Common myeloid progenitor, CD34-positive (primary cell): Measurements from ENCODE around the gene CHSY3.

Source experiments
- CTCF ChIA-PET: fragments of 350-600 bp; sonication (Branson Sonifier 250); formaldehyde crosslinking; loops from one replicate; lab custom pipeline; 2021; ENCODE audit warnings: antibody characterized with exemption; lab: Charles Lee
- POLR2A ChIA-PET: fragments of 350-600 bp; sonication (Branson Sonifier 250); formaldehyde crosslinking; loops from one replicate; lab custom pipeline; 2021; ENCODE audit warnings: antibody characterized with exemption; lab: Charles Lee
- DNase-seq, 3 donors: peaks; one replicate each; pipeline versions ENCODE4 v3.0.0 to v3.0.0-alpha.2; 2013
- H3K27ac ChIP-seq, 2 experiments: 1 replicate in 1 of 2; 2 replicates in 1 of 2; pipeline ENCODE4 v1.7.0; 2013; ENCODE audit warnings: inconsistent platforms in 2 of 2, low read length in 2 of 2, mild to moderate bottlenecking in 2 of 2, low read depth in 1 of 2, moderate library complexity in 1 of 2; ENCODE audit not compliant: severe bottlenecking in 2 of 2, insufficient read depth in 1 of 2, poor library complexity in 1 of 2
- H3K27me3 ChIP-seq, 5 experiments: replicated peaks in 2 of 5; 1 replicate in 3 of 5; 2 replicates in 2 of 5; pipeline versions ENCODE4 v1.6.1 to v1.7.0; 2013; ENCODE audit warnings: low read length in 4 of 5, mild to moderate bottlenecking in 2 of 5, moderate library complexity in 2 of 5, inconsistent platforms in 1 of 5; ENCODE audit not compliant: insufficient read depth in 5 of 5, control insufficient read depth in 4 of 5
- H3K36me3 ChIP-seq, 4 experiments: 1 replicate in 2 of 4; 2 replicates in 2 of 4; pipeline versions ENCODE4 v1.6.1 to v1.7.0; 2013; ENCODE audit warnings: low read length in 3 of 4, control low read depth in 1 of 4, mild to moderate bottlenecking in 1 of 4; ENCODE audit not compliant: control insufficient read depth in 4 of 4, insufficient read depth in 4 of 4
- H3K4me1 ChIP-seq, 4 experiments: 1 replicate in 3 of 4; 2 replicates in 1 of 4; pipeline versions ENCODE4 v1.6.1 to v1.7.1; 2013; ENCODE audit warnings: low read length in 3 of 4, mild to moderate bottlenecking in 3 of 4, control low read depth in 1 of 4, inconsistent platforms in 1 of 4, moderate library complexity in 1 of 4; ENCODE audit not compliant: control insufficient read depth in 4 of 4, insufficient read depth in 4 of 4; ENCODE audit errors: control extremely low read depth in 1 of 4
- H3K4me3 ChIP-seq, 7 experiments: 1 replicate in 4 of 7; 2 replicates in 3 of 7; pipeline versions ENCODE4 v1.5.1 to v1.7.0; 2013; ENCODE audit warnings: mild to moderate bottlenecking in 7 of 7, low read length in 6 of 7, moderate library complexity in 6 of 7, inconsistent platforms in 2 of 7, low read depth in 2 of 7, control low read depth in 1 of 7; ENCODE audit not compliant: insufficient read depth in 4 of 7, control insufficient read depth in 1 of 7; ENCODE audit errors: extremely low read depth in 1 of 7
- H3K9me3 ChIP-seq, 5 experiments: 1 replicate in 4 of 5; 2 replicates in 1 of 5; pipeline versions ENCODE4 v1.6.1 to v1.7.1; 2013; ENCODE audit warnings: low read length in 4 of 5, mild to moderate bottlenecking in 2 of 5, inconsistent platforms in 1 of 5, low read depth in 1 of 5, moderate library complexity in 1 of 5; ENCODE audit not compliant: control insufficient read depth in 4 of 5, insufficient read depth in 2 of 5; ENCODE audit errors: control extremely low read depth in 1 of 5
- WGBS: methylation state at CpG from one replicate; pipeline ENCODE4 v1.1.5; 2013; ENCODE audit not compliant: insufficient coverage; 5-methylcytosine and 5-hydroxymethylcytosine counted together

CHSY3 gene

DNA sequence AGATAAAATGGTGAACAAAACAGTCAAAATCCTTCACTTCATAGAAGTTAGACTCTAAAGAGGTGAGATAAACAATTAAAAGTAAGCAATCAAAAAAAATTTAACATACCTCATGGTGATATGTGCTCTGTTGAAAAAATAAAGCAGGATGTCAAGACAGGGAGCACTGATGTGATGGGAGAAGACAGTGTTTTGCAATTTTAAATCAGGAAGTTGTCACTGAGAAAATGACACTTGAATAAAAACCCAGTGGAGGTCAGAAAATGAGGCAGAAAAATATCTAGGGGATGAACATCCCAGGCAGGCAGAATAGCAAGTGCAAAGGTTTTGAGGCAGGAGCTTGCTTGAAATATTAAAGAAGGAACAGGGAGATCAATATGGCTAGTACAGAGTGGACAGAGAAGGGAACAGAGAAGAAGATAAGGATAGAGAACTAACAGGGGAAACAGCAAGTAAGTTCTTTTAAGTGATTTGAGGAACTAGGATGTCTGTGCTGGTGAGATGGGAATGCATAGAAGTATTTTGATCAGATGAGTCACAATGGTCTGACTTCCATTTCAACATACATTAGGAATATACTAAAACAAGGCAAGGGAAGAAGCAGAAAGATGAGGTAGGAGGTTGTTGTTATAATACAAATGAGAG is 130.4 kb downstream of the CHSY3 start:
- Histone ChIP-seq H3K27ac (no peak overlapping the region), H3K4me1 (no peaks in the 10 kb centered on the region), H3K4me3 (no peak overlapping the region), H3K27me3 (no peaks in the 10 kb centered on the region), H3K36me3 (no peaks in the 10 kb centered on the region), H3K9me3 (no peaks in the 10 kb centered on the region)
- ChIA-PET POLR2A (no interaction called here), CTCF (no interaction called here)
- DNase-seq, result peak in 2 of 3 donors; percentile 2 to 19

GRCh38 chr5:130035388-130035787 is 131.1 kb downstream of the CHSY3 start:
- ChIA-PET POLR2A (no interaction called here), CTCF (no interaction called here)
- WGBS, result 100% methylated on average over 1 of the region's 1 CpG
- H3K4me3 ChIP-seq, result no peak overlapping the region
- no peak overlapping the region for H3K27ac ChIP-seq
- no peaks in the 10 kb centered on the region for H3K4me1 ChIP-seq
- H3K27me3 ChIP-seq, result no peaks in the 10 kb centered on the region
- H3K36me3 ChIP-seq, result no peaks in the 10 kb centered on the region
- no peaks in the 10 kb centered on the region for H3K9me3 ChIP-seq
- no peak for DNase-seq

- no peaks in the 10 kb centered on the region for H3K9me3 ChIP-seq
These were observed 133.6 kb downstream of the CHSY3 start for GRCh38 chr5:130037905-130038304.

DNA sequence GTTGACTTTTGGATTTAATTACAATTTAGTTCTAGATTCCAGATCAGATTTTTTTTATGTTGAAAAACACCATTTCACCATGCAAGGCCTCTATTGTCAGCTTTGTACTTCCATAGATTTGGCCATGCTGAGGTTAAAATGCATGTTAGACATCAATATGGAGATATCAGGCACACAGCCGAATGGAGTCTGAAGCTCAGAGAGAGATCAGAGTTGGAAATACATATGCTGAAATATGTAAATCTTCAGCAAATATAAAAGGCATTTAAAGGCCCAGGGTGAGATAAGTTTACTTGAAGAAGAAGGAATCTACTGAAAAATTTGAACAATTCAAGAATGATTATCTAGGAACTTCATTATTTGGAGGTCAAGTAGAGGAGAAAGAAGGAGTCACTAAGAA is 139.6 kb downstream of the CHSY3 start:
- peaks cover 0 to 3% (median 0%) of the 10 kb centered on the region in 4 experiments for H3K4me1 ChIP-seq
- no peak overlapping the region for H3K4me3 ChIP-seq
- H3K27me3 ChIP-seq, result no peaks in the 10 kb centered on the region
- WGBS, result no CpG with 5 or more reads among the region's 1 CpG
- DNase-seq, result no peak
- H3K9me3 ChIP-seq, result no peaks in the 10 kb centered on the region
- no peaks in the 10 kb centered on the region for H3K36me3 ChIP-seq
- CTCF ChIA-PET, result no interaction called here
- no peak overlapping the region for H3K27ac ChIP-seq
- POLR2A ChIA-PET, result no interaction called here

More at GRCh38 chr5:130037905-130038304, 133.6 kb downstream of the CHSY3 start:
- Histone ChIP-seq H3K4me1 (no peaks in the 10 kb centered on the region), H3K4me3 (no peak overlapping the region), H3K36me3 (no peaks in the 10 kb centered on the region), H3K27me3 (no peaks in the 10 kb centered on the region), H3K27ac (no peak overlapping the region)
- DNase-seq, result no peak
- CTCF ChIA-PET, result no interaction called here
- POLR2A ChIA-PET, result no interaction called here

- ChIA-PET CTCF (interaction anchor here (0.7 kb wide), 1 partner anchor 1805 kb away, joined by 3 read pairs; no protein-coding TSS in a partner anchor), POLR2A (no interaction called here)
- no peaks in the 10 kb centered on the region for H3K27me3 ChIP-seq
- WGBS, result 97% methylated on average over 3 of the region's 3 CpGs
- H3K4me1 ChIP-seq, result peaks cover 0 to 3% (median 0%) of the 10 kb centered on the region in 4 experiments
- no peak for DNase-seq
- H3K27ac ChIP-seq, result no peak overlapping the region
- H3K4me3 ChIP-seq, result no peak overlapping the region
- no peaks in the 10 kb centered on the region for H3K9me3 ChIP-seq
- no peaks in the 10 kb centered on the region for H3K36me3 ChIP-seq
These were observed 141.1 kb downstream of the CHSY3 start for GRCh38 chr5:130045334-130045733.

DNA sequence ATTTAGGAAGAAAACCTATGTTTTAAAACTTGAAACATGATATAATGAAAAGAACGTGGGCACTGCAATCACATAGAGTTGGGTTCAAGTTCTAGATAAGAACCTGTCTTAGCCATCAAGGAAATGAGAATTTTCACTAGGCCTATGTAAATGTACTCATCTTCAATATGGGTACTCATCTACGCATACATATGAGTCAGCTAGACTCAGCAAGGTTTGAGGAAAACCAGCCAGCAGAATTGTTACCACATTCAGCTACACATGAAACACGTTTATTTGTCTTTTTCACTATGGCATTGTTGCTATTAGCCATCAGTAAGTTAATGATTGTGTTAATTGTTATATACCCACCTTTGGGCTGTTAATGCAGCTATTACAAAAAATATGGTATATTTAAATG is 146.3 kb downstream of the CHSY3 start:
- Histone ChIP-seq H3K4me1 (peaks cover 0 to 3% (median 0%) of the 10 kb centered on the region in 4 experiments), H3K9me3 (no peaks in the 10 kb centered on the region), H3K36me3 (no peaks in the 10 kb centered on the region), H3K27me3 (no peaks in the 10 kb centered on the region), H3K27ac (no peak overlapping the region), H3K4me3 (no peak overlapping the region)
- ChIA-PET CTCF (no interaction called here), POLR2A (no interaction called here)
- 100% methylated on average over 1 of the region's 3 CpGs for WGBS
- no peak for DNase-seq

DNA sequence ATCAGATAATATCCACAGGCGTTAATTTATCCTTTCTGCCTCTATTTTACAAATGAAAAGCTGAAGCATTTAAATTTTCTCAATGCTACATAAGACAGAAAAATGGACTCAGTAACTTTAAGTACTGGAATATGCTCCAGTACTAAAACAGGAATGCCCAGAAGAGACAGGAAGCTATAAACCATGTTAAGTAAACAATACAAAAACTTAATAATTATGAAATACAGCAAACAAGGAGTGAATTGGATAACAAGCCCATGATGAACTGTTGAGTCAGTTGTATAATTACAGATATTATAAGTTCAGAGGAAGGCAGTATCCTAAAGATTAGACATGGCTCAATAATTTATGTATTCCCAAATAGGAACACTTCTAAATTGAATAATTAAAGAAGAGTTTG is 148.5 kb downstream of the CHSY3 start:
- Histone ChIP-seq H3K4me3 (no peak overlapping the region), H3K27ac (no peak overlapping the region), H3K9me3 (no peaks in the 10 kb centered on the region), H3K4me1 (no peaks in the 10 kb centered on the region), H3K27me3 (no peaks in the 10 kb centered on the region), H3K36me3 (no peaks in the 10 kb centered on the region)
- no peak for DNase-seq
- CTCF ChIA-PET, result no interaction called here
- 100% methylated on average over 1 of the region's 1 CpG for WGBS
- POLR2A ChIA-PET, result no interaction called here
